Activated CD4-positive, alpha-beta T cell treated with anti-CD3 and anti-CD28 coated beads, Interleukin-2, amount 10 ng/mL, durations not matched to agents 7 days and 5 days (primary cell): ENCODE measurements around the gene IL36RN. TPM values are rescaled to one million over a fixed set of nuclear protein-coding genes. Genes with fewer than 3 reads are reported as not detected.

ENCODE experiments used
- CTCF ChIA-PET: fragments of 350-600 bp; sonication (Branson Sonifier 250); formaldehyde crosslinking; loops from one replicate; lab custom pipeline; 2021; ENCODE audit warnings: antibody characterized with exemption; lab: Charles Lee
- POLR2A ChIA-PET: fragments of 350-600 bp; sonication (Branson Sonifier 250); formaldehyde crosslinking; loops from one replicate; lab custom pipeline; 2021; ENCODE audit warnings: antibody characterized with exemption; lab: Charles Lee
- DNase-seq: peaks from one replicate; pipeline ENCODE4 v3.0.0-alpha.2; 2020
- H3K27ac Mint-ChIP-seq: one replicate; pipeline ENCODE4 v1.8.0; 2021; ENCODE audit warnings: mild to moderate bottlenecking, moderate library complexity, mixed read lengths
- H3K27me3 Mint-ChIP-seq: one replicate; pipeline ENCODE4 v1.8.0; 2021; ENCODE audit warnings: mixed read lengths
- H3K36me3 Mint-ChIP-seq: one replicate; pipeline ENCODE4 v1.8.0; 2021; ENCODE audit warnings: low read depth, mixed read lengths
- H3K4me1 Mint-ChIP-seq: one replicate; pipeline ENCODE4 v1.8.0; 2021; ENCODE audit warnings: mixed read lengths
- H3K4me3 Mint-ChIP-seq: one replicate; pipeline ENCODE4 v1.8.0; 2021; ENCODE audit warnings: mild to moderate bottlenecking, moderate library complexity, mixed read lengths
- H3K9me3 Mint-ChIP-seq: one replicate; pipeline ENCODE4 v1.8.0; 2021; ENCODE audit warnings: mixed read lengths
- total RNA-seq, 2 experiments: library from RNA; stranded (reverse); gene quantifications; one replicate each; pipeline ENCODE4 v1.2.3, GENCODE V29; 2021

The IL36RN gene
- total RNA-seq, 2 experiments from 2014 or later = not detected

- CTCF ChIA-PET = no interaction called here
- Mint-ChIP-seq H3K27me3 (peaks cover 33% of the 10 kb centered on the region), H3K27ac (no peak overlapping the region), H3K36me3 (no peaks in the 10 kb centered on the region), H3K9me3 (peaks cover 2% of the 10 kb centered on the region), H3K4me1 (no peaks in the 10 kb centered on the region), H3K4me3 (no peak overlapping the region)
- POLR2A ChIA-PET = no interaction called here
- no peak for DNase-seq
Measured at GRCh38 chr2:113025737-113026136, 33.3 kb upstream of the IL36RN start.

- no peak overlapping the region for H3K27ac Mint-ChIP-seq
- H3K9me3 Mint-ChIP-seq = no peaks in the 10 kb centered on the region
- peaks cover 33% of the 10 kb centered on the region for H3K27me3 Mint-ChIP-seq
- no peaks in the 10 kb centered on the region for H3K4me1 Mint-ChIP-seq
- no peak for DNase-seq
- CTCF ChIA-PET = interaction anchor here (0.5 kb wide), 1 partner anchor 57 kb away, joined by 5 read pairs; no protein-coding TSS in a partner anchor
- POLR2A ChIA-PET = no interaction called here
- no peaks in the 10 kb centered on the region for H3K36me3 Mint-ChIP-seq
- no peak overlapping the region for H3K4me3 Mint-ChIP-seq
Measured at GRCh38 chr2:113027691-113028090, 31.3 kb upstream of the IL36RN start.

- H3K27ac Mint-ChIP-seq = no peak overlapping the region
- no peak for DNase-seq
- no peaks in the 10 kb centered on the region for H3K9me3 Mint-ChIP-seq
- ChIA-PET POLR2A (no interaction called here), CTCF (interaction anchor here (0.5 kb wide), 1 partner anchor 56 kb away, joined by 5 read pairs; no protein-coding TSS in a partner anchor)
- H3K27me3 Mint-ChIP-seq = peaks cover 33% of the 10 kb centered on the region
- H3K36me3 Mint-ChIP-seq = no peaks in the 10 kb centered on the region
- no peaks in the 10 kb centered on the region for H3K4me1 Mint-ChIP-seq
- no peak overlapping the region for H3K4me3 Mint-ChIP-seq
Measured at GRCh38 chr2:113028112-113028511, 30.9 kb upstream of the IL36RN start.

GRCh38 chr2:113032737-113033136 is 26.3 kb upstream of the IL36RN start:
- no peak overlapping the region for H3K27ac Mint-ChIP-seq
- ChIA-PET POLR2A (no interaction called here), CTCF (no interaction called here)
- no peak overlapping the region for H3K4me3 Mint-ChIP-seq
- H3K27me3 Mint-ChIP-seq = peaks cover 15% of the 10 kb centered on the region
- no peaks in the 10 kb centered on the region for H3K4me1 Mint-ChIP-seq
- H3K9me3 Mint-ChIP-seq = no peaks in the 10 kb centered on the region
- H3K36me3 Mint-ChIP-seq = no peaks in the 10 kb centered on the region
- no peak for DNase-seq

- no peak overlapping the region for H3K27ac Mint-ChIP-seq
- ChIA-PET CTCF (no interaction called here), POLR2A (no interaction called here)
- H3K9me3 Mint-ChIP-seq = no peaks in the 10 kb centered on the region
- no peaks in the 10 kb centered on the region for H3K4me1 Mint-ChIP-seq
- H3K27me3 Mint-ChIP-seq = peaks cover 12% of the 10 kb centered on the region
- no peaks in the 10 kb centered on the region for H3K36me3 Mint-ChIP-seq
- H3K4me3 Mint-ChIP-seq = no peak overlapping the region
- no peak for DNase-seq
Measured at GRCh38 chr2:113034016-113034415, 25.0 kb upstream of the IL36RN start.

GRCh38 chr2:113036763-113037162 is 22.2 kb upstream of the IL36RN start:
- no peak for DNase-seq
- ChIA-PET CTCF (interaction anchor here (0.6 kb wide), 1 partner anchor 79 kb away, joined by 3 read pairs; no protein-coding TSS in a partner anchor), POLR2A (no interaction called here)
- Mint-ChIP-seq H3K27me3 (peaks cover 2% of the 10 kb centered on the region), H3K36me3 (no peaks in the 10 kb centered on the region), H3K4me1 (no peaks in the 10 kb centered on the region), H3K4me3 (no peak overlapping the region), H3K9me3 (no peaks in the 10 kb centered on the region), H3K27ac (no peak overlapping the region)

DNA sequence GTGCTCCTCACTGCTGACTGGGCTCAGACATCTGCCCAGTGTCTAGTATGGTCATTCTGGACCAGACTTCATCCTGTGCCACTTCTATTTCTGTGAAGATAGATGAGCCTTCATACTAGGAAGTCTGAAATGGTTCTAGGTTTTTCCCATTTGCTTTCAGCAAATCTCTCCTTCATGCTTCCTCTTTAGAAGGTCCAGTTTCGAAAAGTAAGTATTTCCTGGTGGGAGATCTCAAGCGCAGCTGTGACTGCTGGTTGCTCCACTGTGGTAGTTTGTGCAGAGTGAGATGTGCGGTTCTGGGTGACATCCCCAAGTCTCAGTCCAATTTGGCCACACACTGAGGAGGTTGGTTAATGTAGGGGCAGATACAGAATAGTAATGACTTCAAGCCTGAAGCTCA is 20.7 kb upstream of the IL36RN start:
- Mint-ChIP-seq H3K9me3 (no peaks in the 10 kb centered on the region), H3K36me3 (no peaks in the 10 kb centered on the region), H3K27ac (no peak overlapping the region), H3K4me3 (no peak overlapping the region), H3K4me1 (no peaks in the 10 kb centered on the region), H3K27me3 (peaks cover 2% of the 10 kb centered on the region)
- ChIA-PET CTCF (no interaction called here), POLR2A (interaction anchor here (0.6 kb wide), 1 partner anchor 181 kb away, joined by 5 read pairs; no protein-coding TSS in a partner anchor)
- no peak for DNase-seq

GRCh38 chr2:113039158-113039557 is 19.8 kb upstream of the IL36RN start:
- H3K9me3 Mint-ChIP-seq = no peaks in the 10 kb centered on the region
- no peak overlapping the region for H3K4me3 Mint-ChIP-seq
- DNase-seq = no peak
- H3K36me3 Mint-ChIP-seq = no peaks in the 10 kb centered on the region
- H3K27ac Mint-ChIP-seq = no peak overlapping the region
- no peaks in the 10 kb centered on the region for H3K4me1 Mint-ChIP-seq
- ChIA-PET CTCF (no interaction called here), POLR2A (no interaction called here)
- H3K27me3 Mint-ChIP-seq = peaks cover 2% of the 10 kb centered on the region

DNA sequence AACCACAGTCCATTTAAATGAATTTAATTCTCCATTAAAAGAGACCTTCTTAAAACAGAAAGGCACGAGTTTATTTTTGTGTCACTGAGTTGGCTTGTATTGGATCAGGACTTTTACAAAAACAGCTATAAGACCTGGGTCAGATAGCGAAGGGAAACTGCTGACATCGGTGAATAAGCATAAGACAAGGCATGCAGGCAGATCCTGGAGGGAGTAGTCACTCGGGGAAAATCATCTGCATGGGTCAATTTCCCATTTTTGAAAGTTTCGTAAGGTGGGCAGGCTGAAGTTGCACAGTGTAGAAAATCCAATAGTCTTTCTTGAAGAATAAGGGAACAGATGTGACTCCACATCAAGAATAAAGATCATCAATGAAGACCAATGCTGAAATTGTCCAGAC is 19.3 kb upstream of the IL36RN start:
- Mint-ChIP-seq H3K36me3 (no peaks in the 10 kb centered on the region), H3K27me3 (peaks cover 2% of the 10 kb centered on the region), H3K4me3 (no peak overlapping the region), H3K27ac (no peak overlapping the region), H3K4me1 (no peaks in the 10 kb centered on the region), H3K9me3 (no peaks in the 10 kb centered on the region)
- POLR2A ChIA-PET = no interaction called here
- DNase-seq = no peak
- CTCF ChIA-PET = no interaction called here

- no peaks in the 10 kb centered on the region for H3K9me3 Mint-ChIP-seq
- POLR2A ChIA-PET = no interaction called here
- CTCF ChIA-PET = no interaction called here
- no peaks in the 10 kb centered on the region for H3K36me3 Mint-ChIP-seq
- no peak overlapping the region for H3K4me3 Mint-ChIP-seq
- peaks cover 4% of the 10 kb centered on the region for H3K27me3 Mint-ChIP-seq
- H3K4me1 Mint-ChIP-seq = no peaks in the 10 kb centered on the region
- H3K27ac Mint-ChIP-seq = no peak overlapping the region
- no peak for DNase-seq
Measured at GRCh38 chr2:113041871-113042270, 17.1 kb upstream of the IL36RN start.

DNA sequence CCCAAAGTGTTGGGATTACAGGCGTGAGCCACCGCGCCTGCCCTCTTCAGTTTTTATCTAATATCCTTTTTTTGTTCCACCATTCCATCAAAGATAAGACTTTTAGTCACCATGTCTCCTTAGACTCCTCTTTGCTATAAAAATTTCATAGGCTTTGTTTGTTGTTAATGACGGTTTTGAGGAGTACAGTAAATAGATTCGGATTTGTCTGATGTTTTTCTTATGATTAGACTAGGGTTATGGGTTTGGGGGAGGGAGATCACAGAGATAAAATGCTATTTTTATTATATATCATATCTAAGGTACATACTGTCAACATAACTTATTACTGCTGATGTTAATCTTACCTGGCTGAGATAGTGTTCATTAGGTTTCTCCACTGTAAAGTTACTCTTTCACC is 12.5 kb upstream of the IL36RN start:
- POLR2A ChIA-PET = no interaction called here
- no peak for DNase-seq

DNA sequence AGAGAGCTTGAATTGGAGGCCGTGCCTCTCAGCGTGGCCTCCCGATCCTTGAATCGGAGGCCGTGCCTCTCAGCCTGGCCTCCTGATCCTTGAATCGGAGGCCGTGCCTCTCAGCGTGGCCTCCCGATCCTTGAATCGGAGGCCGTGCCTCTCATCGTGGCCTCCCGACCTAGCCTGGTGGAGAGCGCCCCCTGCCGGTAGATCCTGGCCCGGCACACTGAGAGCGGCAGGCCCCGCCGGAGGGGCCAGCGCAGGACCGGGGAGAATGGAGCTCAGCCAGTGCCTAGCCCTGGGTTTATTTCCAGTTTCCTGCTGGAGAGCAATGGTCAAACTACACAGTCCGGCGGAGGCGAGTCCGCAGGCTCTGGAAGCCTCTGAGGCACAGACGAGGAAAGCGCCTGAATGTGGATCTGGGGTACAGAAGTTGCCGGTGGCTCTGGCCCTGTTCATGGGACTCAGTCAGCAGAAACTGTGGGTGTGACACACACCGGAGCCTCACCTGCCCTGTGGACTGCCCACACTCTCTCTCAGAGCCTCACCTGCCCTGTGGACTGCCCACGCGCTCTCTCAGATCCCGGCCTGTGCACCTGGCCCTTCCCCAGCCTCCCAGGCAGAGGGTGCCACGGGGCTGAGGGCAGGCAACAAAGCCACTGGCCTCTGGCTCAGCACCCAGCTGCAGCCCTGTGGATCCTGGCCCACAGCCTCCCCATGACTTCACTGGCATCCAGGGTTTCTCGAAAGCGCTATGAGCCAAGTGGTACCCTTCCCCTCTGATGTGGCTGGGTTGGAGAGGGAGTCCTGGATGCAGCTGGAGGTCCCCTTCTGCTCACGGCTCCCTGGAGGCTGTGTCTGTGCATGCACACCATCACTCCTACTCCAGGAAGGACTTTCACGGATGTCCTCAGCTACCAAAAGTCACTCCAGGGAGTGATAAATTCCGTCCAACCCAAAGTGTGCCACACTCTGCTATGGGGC is 7.8 kb upstream of the IL36RN start:
- H3K27me3 Mint-ChIP-seq = peaks cover 4% of the 10 kb centered on the region
- POLR2A ChIA-PET = no interaction called here
- H3K4me1 Mint-ChIP-seq = no peaks in the 10 kb centered on the region
- DNase-seq = no peak
- CTCF ChIA-PET = interaction anchor here (0.7 kb wide), 1 partner anchor 942 kb away, joined by 4 read pairs; no protein-coding TSS in a partner anchor
- H3K36me3 Mint-ChIP-seq = peaks cover 4% of the 10 kb centered on the region
- H3K27ac Mint-ChIP-seq = no peak overlapping the region
- H3K4me3 Mint-ChIP-seq = no peak overlapping the region
- peaks cover 21% of the 10 kb centered on the region for H3K9me3 Mint-ChIP-seq

More for the DNA sequence above, 12.5 kb upstream of the IL36RN start:
- Mint-ChIP-seq H3K9me3 (peaks cover 2% of the 10 kb centered on the region), H3K36me3 (no peaks in the 10 kb centered on the region), H3K4me1 (no peaks in the 10 kb centered on the region), H3K27ac (no peak overlapping the region), H3K27me3 (peaks cover 6% of the 10 kb centered on the region), H3K4me3 (no peak overlapping the region)
- CTCF ChIA-PET = interaction anchor here (1.5 kb wide), 1 partner anchor 10 kb away, joined by 3 read pairs; no protein-coding TSS in a partner anchor

- H3K36me3 Mint-ChIP-seq = peaks cover 4% of the 10 kb centered on the region
- no peak within 1 kb of the TSS for H3K27ac Mint-ChIP-seq
- peaks cover 24% of the 10 kb centered on the region for H3K9me3 Mint-ChIP-seq
- DNase-seq = no peak
- no peak within 1 kb of the TSS for H3K4me3 Mint-ChIP-seq
- POLR2A ChIA-PET = interaction anchor here (0.6 kb wide), 1 partner anchor 1465 kb away, joined by 4 read pairs; no protein-coding TSS in a partner anchor
- CTCF ChIA-PET = interaction anchor here (0.7 kb wide), 1 partner anchor 943 kb away, joined by 4 read pairs; no protein-coding TSS in a partner anchor
- H3K4me1 Mint-ChIP-seq = no peaks in the 10 kb centered on the region
- H3K27me3 Mint-ChIP-seq = peaks cover 2% of the 10 kb centered on the region
Measured at GRCh38 chr2:113052396-113052917, 6.5 kb upstream of the IL36RN start, which contains the start of gene IL36B. TSS of gene IL36B (minus strand) at chr2:113052867.
